NCI-H226 (cell line): ENCODE data around the gene PKHD1.
"Not testable (repeated sequence)": the region's sequence is repeated elsewhere in the genome, so short reads cannot be mapped to it uniquely, and the experiment has no call there.

Experiments used
- DNase-seq: peaks from one replicate; pipeline ENCODE4 v3.0.0-alpha.2; 2015

The PKHD1 gene

GRCh38 chr6:51926125-51926524 is 161.3 kb downstream of the PKHD1 start:
- no peak for DNase-seq

- DNase-seq, result not testable (repeated sequence)
Measured at GRCh38 chr6:51922479-51922878, 164.9 kb downstream of the PKHD1 start.

- DNase-seq, result not testable (repeated sequence)
Measured at GRCh38 chr6:51918347-51918746, 169.1 kb downstream of the PKHD1 start.

GRCh38 chr6:51915098-51915497 is 172.3 kb downstream of the PKHD1 start:
- no peak for DNase-seq

- no peak for DNase-seq
Measured at GRCh38 chr6:51913265-51913664, 174.1 kb downstream of the PKHD1 start.

GRCh38 chr6:51910851-51911250 is 176.6 kb downstream of the PKHD1 start:
- DNase-seq, result no peak

- DNase-seq, result no peak
Measured at GRCh38 chr6:51908243-51908642, 179.2 kb downstream of the PKHD1 start.

- DNase-seq, result no peak
Measured at GRCh38 chr6:51901766-51902764, 185.3 kb downstream of the PKHD1 start.

GRCh38 chr6:51893366-51893765 is 194.0 kb downstream of the PKHD1 start:
- no peak for DNase-seq

GRCh38 chr6:51892750-51893149 is 194.7 kb downstream of the PKHD1 start:
- DNase-seq, result no peak

GRCh38 chr6:51892339-51892738 is 195.1 kb downstream of the PKHD1 start:
- no peak for DNase-seq

GRCh38 chr6:51891784-51892183 is 195.6 kb downstream of the PKHD1 start:
- DNase-seq, result no peak

GRCh38 chr6:51887859-51888258 is 199.6 kb downstream of the PKHD1 start:
- DNase-seq, result no peak

- DNase-seq, result no peak
Measured at GRCh38 chr6:51885957-51886356, 201.5 kb downstream of the PKHD1 start.

- no peak for DNase-seq
Measured at GRCh38 chr6:51868591-51869355, 218.6 kb downstream of the PKHD1 start.

GRCh38 chr6:51866867-51867266 is 220.5 kb downstream of the PKHD1 start:
- no peak for DNase-seq

- DNase-seq, result no peak
Measured at GRCh38 chr6:51865996-51866395, 221.4 kb downstream of the PKHD1 start.

GRCh38 chr6:51865176-51865575 is 222.2 kb downstream of the PKHD1 start:
- no peak for DNase-seq

- no peak for DNase-seq
Measured at GRCh38 chr6:51857134-51857533, 230.3 kb downstream of the PKHD1 start.

- DNase-seq, result no peak
Measured at GRCh38 chr6:51856508-51856907, 230.9 kb downstream of the PKHD1 start.

- no peak for DNase-seq
Measured at GRCh38 chr6:51855310-51856082, 231.9 kb downstream of the PKHD1 start.

GRCh38 chr6:51854876-51855275 is 232.5 kb downstream of the PKHD1 start:
- DNase-seq, result no peak

- no peak for DNase-seq
Measured at GRCh38 chr6:51854347-51854746, 233.1 kb downstream of the PKHD1 start.
